ENCODE results near the gene WAC. TPM values are rescaled to one million over a fixed set of nuclear protein-coding genes. Genes with fewer than 3 reads are reported as not detected.
"Not testable (repeated sequence)": the region's sequence is repeated elsewhere in the genome, so short reads cannot be mapped to it uniquely, and the experiment has no call there.

The WAC gene
- total and polyA plus RNA-seq, 3 experiments from 2014 or later, result 119 to 142 (median 134) TPM

DNA sequence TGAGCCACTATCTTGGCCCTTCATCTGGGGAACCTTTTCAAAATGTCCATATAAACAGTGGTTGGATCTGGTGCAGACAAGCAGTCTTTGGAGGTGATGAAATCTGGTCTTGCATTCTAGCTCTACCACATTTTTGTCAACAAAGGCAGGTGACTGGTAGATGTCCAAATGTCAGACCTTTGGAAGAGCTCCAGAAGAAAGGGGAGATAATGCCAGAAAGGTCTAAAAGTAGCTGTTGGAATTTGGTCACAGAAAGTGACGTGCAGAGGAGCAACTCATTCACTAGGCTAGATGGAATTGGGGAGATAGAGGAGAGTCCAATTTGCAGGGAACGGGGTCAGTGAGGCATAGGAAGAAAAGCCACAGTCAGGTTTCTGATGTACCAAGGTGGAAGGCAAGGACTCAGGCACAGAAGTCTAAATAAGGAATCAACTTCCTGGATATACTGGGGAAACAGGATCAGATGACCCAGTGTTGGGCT, 36.4 kb upstream of the WAC start:
- Mint-ChIP-seq H3K4me3 (no peak overlapping the region), H3K9me3 (no peaks in the 10 kb centered on the region), H3K27me3 (peaks cover 6 to 9% of the 10 kb centered on the region in 2 donors), H3K4me1 (no peaks in the 10 kb centered on the region), H3K27ac (no peak overlapping the region), H3K36me3 (peaks cover 0 to 1% (median 0%) of the 10 kb centered on the region in 3 donors)
- Histone ChIP-seq H3K4me1 (ENCODE audit: insufficient read depth, low read length) (no peaks in the 10 kb centered on the region), H3K9me3 (ENCODE audit: low read length) (no peaks in the 10 kb centered on the region), H3K27ac (ENCODE audit: low read depth, low read length) (no peak overlapping the region), H3K4me3 (ENCODE audit: low read length) (no peak overlapping the region), H3K27me3 (ENCODE audit: insufficient read depth, low read length, poor library complexity, severe bottlenecking) (no peaks in the 10 kb centered on the region), H3K36me3 (ENCODE audit: insufficient read depth, low read length) (no peaks in the 10 kb centered on the region)
- ChIA-PET POLR2A (no interaction called here), CTCF (no interaction called here)
- no peak for DNase-seq

DNA sequence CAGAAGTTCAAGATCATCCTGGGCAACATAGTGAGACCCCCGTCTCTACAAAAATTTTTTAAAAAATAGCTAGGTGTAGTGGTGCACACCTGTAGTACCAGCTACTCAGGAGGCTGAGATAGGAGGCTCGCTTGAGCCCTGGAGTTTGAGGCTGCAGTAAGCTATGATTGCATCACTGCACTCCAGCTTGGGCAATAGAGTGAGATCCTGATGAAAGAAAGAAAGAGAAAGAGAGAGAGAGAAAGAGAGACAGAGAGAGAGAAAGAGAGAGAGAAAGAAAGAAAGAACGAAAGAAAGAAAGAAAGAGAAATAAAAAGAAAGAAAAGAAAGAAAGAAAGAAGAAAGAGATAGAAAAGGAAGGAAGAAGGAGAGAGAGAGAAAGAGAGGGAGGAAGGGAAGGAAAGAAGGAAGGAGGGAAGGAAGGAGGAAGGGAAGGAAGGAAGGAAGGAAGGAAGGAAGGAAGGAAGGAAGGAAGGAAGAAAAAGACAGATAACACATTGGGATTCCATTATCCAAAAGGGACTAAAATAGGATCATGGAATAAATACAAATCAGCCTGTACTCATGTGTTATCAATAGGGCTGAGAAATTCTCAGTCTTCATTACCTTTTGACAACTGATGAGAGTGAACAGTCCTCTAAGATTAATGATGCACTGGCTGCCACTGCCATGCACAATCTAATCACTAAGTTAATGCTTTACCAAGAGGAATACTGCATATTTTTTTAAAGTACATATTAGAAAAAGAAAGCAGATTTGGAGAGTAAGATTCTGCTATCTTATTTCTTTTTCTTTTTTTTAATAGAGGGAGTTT, 35.4 kb upstream of the WAC start:
- peaks cover 0 to 1% (median 0%) of the 10 kb centered on the region in 3 donors for H3K36me3 Mint-ChIP-seq
- POLR2A ChIA-PET, result no interaction called here
- H3K9me3 ChIP-seq (ENCODE audit: low read length), result no peaks in the 10 kb centered on the region
- peaks cover 0 to 4% (median 4%) of the 10 kb centered on the region in 3 donors for H3K4me1 Mint-ChIP-seq
- H3K27ac ChIP-seq (ENCODE audit: low read depth, low read length), result no peak overlapping the region
- H3K4me1 ChIP-seq (ENCODE audit: insufficient read depth, low read length), result no peaks in the 10 kb centered on the region
- no peak overlapping the region for H3K4me3 Mint-ChIP-seq
- CTCF ChIA-PET, result interaction anchor here (0.9 kb wide), 1 partner anchor 252 kb away, joined by 3 read pairs; no protein-coding TSS in a partner anchor
- no peak for DNase-seq
- H3K9me3 Mint-ChIP-seq, result no peaks in the 10 kb centered on the region
- H3K27me3 Mint-ChIP-seq, result peaks cover 3 to 5% of the 10 kb centered on the region in 2 donors
- H3K27ac Mint-ChIP-seq, result no peak overlapping the region
- H3K27me3 ChIP-seq (ENCODE audit: insufficient read depth, low read length, poor library complexity, severe bottlenecking), result no peaks in the 10 kb centered on the region
- H3K4me3 ChIP-seq (ENCODE audit: low read length), result no peak overlapping the region
- no peaks in the 10 kb centered on the region for H3K36me3 ChIP-seq (ENCODE audit: insufficient read depth, low read length)

DNA sequence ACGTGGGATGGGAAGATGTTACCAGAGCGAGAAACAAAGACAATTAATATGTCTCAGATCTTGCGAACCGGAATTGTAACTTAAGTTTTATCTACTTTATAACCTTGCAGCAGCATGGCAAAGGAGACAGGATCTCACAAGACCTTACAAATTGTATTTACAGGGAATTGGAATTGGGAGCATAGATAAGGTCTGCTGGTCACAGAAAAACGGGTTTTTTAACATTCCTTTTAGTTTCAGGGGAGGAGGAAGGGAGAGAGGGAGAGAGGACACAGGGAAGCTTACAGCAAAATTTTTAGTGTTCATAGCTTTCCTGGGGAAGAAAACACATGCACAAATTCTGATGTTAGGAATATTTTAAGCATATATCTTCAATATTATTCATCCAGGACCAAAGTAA, 32.7 kb upstream of the WAC start:
- H3K9me3 ChIP-seq (ENCODE audit: low read length); DNase-seq; H3K27ac Mint-ChIP-seq; H3K4me3 ChIP-seq (ENCODE audit: low read length); H3K27me3 Mint-ChIP-seq; H3K36me3 Mint-ChIP-seq; H3K9me3 Mint-ChIP-seq; H3K36me3 ChIP-seq (ENCODE audit: insufficient read depth, low read length); H3K4me1 ChIP-seq (ENCODE audit: insufficient read depth, low read length); H3K27ac ChIP-seq (ENCODE audit: low read depth, low read length); H3K4me1 Mint-ChIP-seq; H3K27me3 ChIP-seq (ENCODE audit: insufficient read depth, low read length, poor library complexity, severe bottlenecking); H3K4me3 Mint-ChIP-seq: not testable (repeated sequence)
- ChIA-PET CTCF (interaction anchor here (1.2 kb wide), 1 partner anchor 8 kb away, joined by 3 read pairs; no protein-coding TSS in a partner anchor), POLR2A (interaction anchor here (0.8 kb wide), 1 partner anchor 32 kb away, joined by 3 read pairs; the partner anchor contains the start of gene WAC)

DNA sequence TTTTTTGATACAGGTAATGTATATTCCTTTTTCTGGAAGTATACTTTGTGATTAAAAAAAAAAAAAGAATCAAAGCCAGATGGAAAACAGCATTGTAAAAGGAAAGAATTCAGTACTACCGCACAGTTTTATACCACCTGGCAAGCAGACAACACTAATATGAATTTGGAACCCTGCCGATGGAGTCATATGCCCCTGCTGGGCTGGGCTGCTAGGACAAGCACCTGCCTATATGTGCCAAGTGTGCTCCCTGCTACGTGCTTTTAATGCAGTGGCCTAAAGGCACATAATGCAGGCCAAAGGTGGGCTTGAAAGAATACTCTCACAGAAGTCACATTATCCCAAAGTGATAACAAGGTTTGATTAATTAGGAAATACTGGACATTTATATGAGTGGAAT, 29.8 kb upstream of the WAC start:
- ChIA-PET CTCF (no interaction called here), POLR2A (interaction anchor here (0.8 to 0.9 kb wide), 2 partner anchors 12 to 29 kb away, joined by 4 to 8 read pairs; no protein-coding TSS in a partner anchor)
- no peaks in the 10 kb centered on the region for H3K9me3 Mint-ChIP-seq
- Histone ChIP-seq H3K4me3 (ENCODE audit: low read length) (no peak overlapping the region), H3K27me3 (ENCODE audit: insufficient read depth, low read length, poor library complexity, severe bottlenecking) (no peaks in the 10 kb centered on the region), H3K9me3 (ENCODE audit: low read length) (no peaks in the 10 kb centered on the region), H3K36me3 (ENCODE audit: insufficient read depth, low read length) (no peaks in the 10 kb centered on the region), H3K4me1 (ENCODE audit: insufficient read depth, low read length) (no peaks in the 10 kb centered on the region), H3K27ac (ENCODE audit: low read depth, low read length) (no peak overlapping the region)
- no peaks in the 10 kb centered on the region for H3K36me3 Mint-ChIP-seq
- H3K4me3 Mint-ChIP-seq, result no peak overlapping the region
- H3K27ac Mint-ChIP-seq, result no peak overlapping the region
- peaks cover 0 to 4% (median 4%) of the 10 kb centered on the region in 3 donors for H3K4me1 Mint-ChIP-seq
- DNase-seq, result no peak
- no peaks in the 10 kb centered on the region for H3K27me3 Mint-ChIP-seq

DNA sequence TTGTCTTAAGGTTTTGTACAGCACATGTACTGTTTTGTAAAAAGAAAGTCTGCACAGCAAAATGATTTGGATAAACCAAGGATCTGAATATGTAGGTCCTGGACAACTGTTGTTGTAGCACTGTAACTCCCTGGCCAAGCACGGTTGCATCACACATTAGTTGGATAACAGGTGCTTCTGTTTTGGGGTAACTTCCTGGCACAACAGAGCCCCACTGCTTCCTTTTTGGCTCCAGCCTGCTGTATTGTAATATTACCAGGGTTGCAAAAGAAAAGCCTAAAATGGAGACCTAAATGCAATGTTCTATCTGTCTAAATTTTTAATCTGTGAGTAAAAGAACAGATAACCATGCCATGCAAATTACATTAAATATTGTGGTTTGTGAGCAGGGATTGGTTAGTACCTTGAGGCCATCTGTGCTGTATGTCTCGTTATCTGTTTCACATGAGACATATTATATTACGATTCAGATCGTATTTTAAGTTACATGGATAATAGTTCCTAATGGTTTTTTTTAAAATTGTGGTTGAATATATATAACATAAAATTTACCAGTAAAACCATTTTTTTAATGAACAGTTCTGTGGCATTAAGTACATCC, 27.5 kb upstream of the WAC start:
- no peak for DNase-seq
- POLR2A ChIA-PET, result no interaction called here
- peaks cover 0 to 4% (median 4%) of the 10 kb centered on the region in 3 donors for H3K4me1 Mint-ChIP-seq
- CTCF ChIA-PET, result no interaction called here
- Histone ChIP-seq H3K27ac (ENCODE audit: low read depth, low read length) (no peak overlapping the region), H3K9me3 (ENCODE audit: low read length) (no peaks in the 10 kb centered on the region), H3K27me3 (ENCODE audit: insufficient read depth, low read length, poor library complexity, severe bottlenecking) (no peaks in the 10 kb centered on the region), H3K36me3 (ENCODE audit: insufficient read depth, low read length) (no peaks in the 10 kb centered on the region), H3K4me1 (ENCODE audit: insufficient read depth, low read length) (no peaks in the 10 kb centered on the region), H3K4me3 (ENCODE audit: low read length) (no peak overlapping the region)
- no peaks in the 10 kb centered on the region for H3K9me3 Mint-ChIP-seq
- H3K36me3 Mint-ChIP-seq, result no peaks in the 10 kb centered on the region
- H3K27me3 Mint-ChIP-seq, result peaks cover 4 to 5% of the 10 kb centered on the region in 2 donors
- peak overlapping the region in 1 of 8 donors; percentile 61 for H3K27ac Mint-ChIP-seq
- no peak overlapping the region for H3K4me3 Mint-ChIP-seq

DNA sequence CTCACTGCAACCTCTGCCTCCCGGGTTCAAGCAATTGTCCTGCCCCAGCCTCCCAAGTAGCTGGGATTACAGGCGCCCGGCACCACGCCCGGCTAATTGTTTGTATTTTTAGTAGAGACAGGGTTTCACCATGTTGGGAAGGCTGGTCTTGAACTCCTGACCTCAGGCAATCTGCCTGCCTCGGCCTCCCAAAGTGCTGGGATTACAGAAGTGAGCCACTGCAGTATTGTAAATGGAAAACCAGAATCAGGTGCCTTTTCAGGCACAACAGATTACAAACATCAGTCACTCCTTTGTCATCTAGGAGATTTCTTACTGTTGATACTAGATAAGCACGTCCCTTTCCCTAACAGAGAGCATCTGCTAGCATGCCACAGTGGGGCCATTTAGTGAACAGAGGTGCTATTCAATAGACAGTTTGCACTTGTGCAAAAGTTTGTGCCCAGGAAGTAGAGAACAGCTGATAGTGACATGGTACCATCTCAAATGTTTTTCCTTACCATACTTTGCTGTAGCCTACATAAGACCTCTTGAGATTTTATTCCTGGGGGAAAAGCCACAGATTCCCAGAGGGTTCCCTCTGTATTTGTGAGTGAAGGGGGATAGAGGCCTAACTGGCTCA, 24.5 kb upstream of the WAC start:
- ChIA-PET CTCF (no interaction called here), POLR2A (no interaction called here)
- no peaks in the 10 kb centered on the region for H3K4me1 ChIP-seq (ENCODE audit: insufficient read depth, low read length)
- Mint-ChIP-seq H3K9me3 (no peaks in the 10 kb centered on the region), H3K4me1 (no peaks in the 10 kb centered on the region), H3K36me3 (no peaks in the 10 kb centered on the region), H3K27me3 (peaks cover 4 to 5% of the 10 kb centered on the region in 2 donors), H3K27ac (no peak overlapping the region), H3K4me3 (no peak overlapping the region)
- no peaks in the 10 kb centered on the region for H3K36me3 ChIP-seq (ENCODE audit: insufficient read depth, low read length)
- H3K4me3 ChIP-seq (ENCODE audit: low read length), result no peak overlapping the region
- H3K9me3 ChIP-seq (ENCODE audit: low read length), result no peaks in the 10 kb centered on the region
- no peak for DNase-seq
- H3K27me3 ChIP-seq (ENCODE audit: insufficient read depth, low read length, poor library complexity, severe bottlenecking), result no peaks in the 10 kb centered on the region
- H3K27ac ChIP-seq (ENCODE audit: low read depth, low read length), result no peak overlapping the region

DNA sequence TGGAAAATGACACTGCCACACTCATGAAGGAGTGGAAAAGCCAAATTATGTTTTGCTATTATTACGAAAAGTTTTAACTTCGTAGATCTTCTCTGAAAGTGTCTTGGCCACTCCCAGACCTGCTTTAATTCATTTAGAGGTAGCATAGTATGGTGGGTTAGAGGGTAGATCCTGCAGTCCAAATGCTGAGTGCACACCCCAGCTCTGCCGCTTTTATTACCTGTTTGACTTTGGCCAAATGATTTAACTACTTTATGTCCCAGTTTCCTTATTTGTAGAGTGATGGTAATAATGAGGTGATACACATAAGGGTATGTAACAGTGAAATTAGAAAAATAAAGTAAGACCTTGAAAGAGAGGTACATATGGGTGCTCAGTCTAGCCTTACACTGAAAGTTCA, 23.6 kb upstream of the WAC start:
- Mint-ChIP-seq H3K36me3 (no peaks in the 10 kb centered on the region), H3K4me3 (no peak overlapping the region), H3K27ac (no peak overlapping the region), H3K9me3 (no peaks in the 10 kb centered on the region), H3K4me1 (no peaks in the 10 kb centered on the region), H3K27me3 (peaks cover 4 to 5% of the 10 kb centered on the region in 2 donors)
- no peaks in the 10 kb centered on the region for H3K4me1 ChIP-seq (ENCODE audit: insufficient read depth, low read length)
- no peaks in the 10 kb centered on the region for H3K27me3 ChIP-seq (ENCODE audit: insufficient read depth, low read length, poor library complexity, severe bottlenecking)
- no peak overlapping the region for H3K27ac ChIP-seq (ENCODE audit: low read depth, low read length)
- H3K36me3 ChIP-seq (ENCODE audit: insufficient read depth, low read length), result no peaks in the 10 kb centered on the region
- ChIA-PET POLR2A (no interaction called here), CTCF (no interaction called here)
- DNase-seq, result no peak
- H3K9me3 ChIP-seq (ENCODE audit: low read length), result no peaks in the 10 kb centered on the region
- H3K4me3 ChIP-seq (ENCODE audit: low read length), result no peak overlapping the region

DNA sequence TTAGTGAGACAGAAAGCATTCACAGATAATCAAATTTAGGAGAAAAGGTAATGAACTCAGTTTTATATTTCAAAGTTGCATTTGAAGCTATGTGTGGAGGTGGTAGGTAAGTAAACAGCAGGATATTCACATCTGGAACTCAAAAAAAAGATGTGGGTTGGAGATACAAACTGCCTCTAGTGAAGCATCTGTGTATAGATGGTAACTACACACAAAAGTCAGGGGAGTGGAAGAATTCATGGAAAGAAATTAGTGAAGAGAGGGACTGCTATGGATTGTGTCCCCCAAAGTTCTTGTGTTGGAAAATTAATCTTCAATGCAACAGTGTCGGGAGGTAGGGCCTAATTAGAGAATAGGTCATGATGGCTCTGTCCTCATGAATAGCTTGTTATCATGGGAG, 18.3 kb upstream of the WAC start:
- Mint-ChIP-seq H3K36me3 (peaks cover 0 to 7% (median 0%) of the 10 kb centered on the region in 3 donors), H3K27me3 (no peaks in the 10 kb centered on the region), H3K27ac (peak overlapping the region in 1 of 8 donors; percentile 7), H3K4me3 (no peak overlapping the region), H3K9me3 (peaks cover 14 to 19% (median 14%) of the 10 kb centered on the region in 5 donors), H3K4me1 (no peaks in the 10 kb centered on the region)
- no peak for DNase-seq
- ChIA-PET POLR2A (no interaction called here), CTCF (no interaction called here)
- no peaks in the 10 kb centered on the region for H3K36me3 ChIP-seq (ENCODE audit: insufficient read depth, low read length)
- H3K27me3 ChIP-seq (ENCODE audit: insufficient read depth, low read length, poor library complexity, severe bottlenecking), result no peaks in the 10 kb centered on the region
- no peak overlapping the region for H3K27ac ChIP-seq (ENCODE audit: low read depth, low read length)
- no peak overlapping the region for H3K4me3 ChIP-seq (ENCODE audit: low read length)
- H3K4me1 ChIP-seq (ENCODE audit: insufficient read depth, low read length), result no peaks in the 10 kb centered on the region
- no peaks in the 10 kb centered on the region for H3K9me3 ChIP-seq (ENCODE audit: low read length)
